Liver (tissue), 9 donors: ENCODE measurements around the gene IFI16. TPM values are rescaled to one million over a fixed set of nuclear protein-coding genes. Genes with fewer than 3 reads are reported as not detected.

Experiments used
- DNase-seq: peaks from one replicate; pipeline ENCODE4 v3.0.0-alpha.2; 2017; ENCODE audit warnings: low spot score
- H3K27ac ChIP-seq, 2 donors: one replicate each; pipeline ENCODE4 v1.7.0; 2013; ENCODE audit warnings: inconsistent platforms in 2 of 2, low read length in 2 of 2, control low read depth in 1 of 2, low read depth in 1 of 2, mild to moderate bottlenecking in 1 of 2
- H3K27me3 ChIP-seq, 4 donors: one replicate each; pipeline versions ENCODE4 v1.6.1 to v1.7.0; 2013; ENCODE audit warnings: low read length in 3 of 4, inconsistent platforms in 1 of 4, mild to moderate bottlenecking in 1 of 4, moderate library complexity in 1 of 4; ENCODE audit not compliant: control insufficient read depth in 4 of 4, insufficient read depth in 4 of 4
- H3K36me3 ChIP-seq, 4 donors: one replicate each; pipeline versions ENCODE4 v1.6.1 to v1.7.0; 2013; ENCODE audit warnings: low read length in 3 of 4, mild to moderate bottlenecking in 3 of 4, low read depth in 1 of 4, moderate library complexity in 1 of 4; ENCODE audit not compliant: control insufficient read depth in 4 of 4, insufficient read depth in 3 of 4
- H3K4me1 ChIP-seq, 4 donors: one replicate each; pipeline versions ENCODE4 v1.6.1 to v1.7.0; 2013; ENCODE audit warnings: low read length in 3 of 4, mild to moderate bottlenecking in 3 of 4, moderate library complexity in 1 of 4; ENCODE audit not compliant: control insufficient read depth in 4 of 4, insufficient read depth in 4 of 4
- H3K4me3 ChIP-seq, 3 donors: one replicate each; pipeline versions ENCODE4 v1.6.1 to v1.7.0; 2013; ENCODE audit warnings: low read length in 3 of 3, control low read depth in 1 of 3, low read depth in 1 of 3, mild to moderate bottlenecking in 1 of 3
- H3K9ac ChIP-seq, 2 donors: one replicate each; pipeline ENCODE4 v1.7.0; 2013; ENCODE audit warnings: low read length in 2 of 2, mild to moderate bottlenecking in 2 of 2, moderate library complexity in 2 of 2, control low read depth in 1 of 2, low read depth in 1 of 2
- H3K9me3 ChIP-seq, 4 donors: one replicate each; pipeline versions ENCODE4 v1.6.1 to v1.7.0; 2013; ENCODE audit warnings: low read length in 3 of 4; ENCODE audit not compliant: control insufficient read depth in 4 of 4
- ATF3 ChIP-seq: IDR thresholded peaks from 2 replicates; pipeline ENCODE4 v1.6.1; 2016; ENCODE audit warnings: antibody characterized with exemption
- CTCF ChIP-seq: fragments of 150-350 bp; IDR thresholded peaks from 2 replicates; pipeline ENCODE4 v1.5.1; 2017; ENCODE audit warnings: improper control_type of control experiment, low read depth, low read length; ENCODE audit not compliant: missing input control
- EGR1 ChIP-seq, 2 donors: IDR thresholded peaks; 2 replicates each; pipeline ENCODE4 v1.6.1; 2016 to 2018; ENCODE audit warnings: antibody characterized with exemption in 2 of 2, low read depth in 2 of 2
- FOXA1 ChIP-seq: IDR thresholded peaks from 2 replicates; pipeline ENCODE4 v1.6.1; 2016; ENCODE audit warnings: antibody characterized with exemption
- FOXA2 ChIP-seq: IDR thresholded peaks from 2 replicates; pipeline ENCODE4 v1.6.1; 2016; ENCODE audit warnings: antibody characterized with exemption
- GABPA ChIP-seq, 2 donors: IDR thresholded peaks in 1 of 2; conservative IDR thresholded peaks in 1 of 2; 2 replicates each; pipeline ENCODE4 v1.6.1; 2016; ENCODE audit warnings: antibody characterized with exemption in 2 of 2, mild to moderate bottlenecking in 1 of 2, moderate library complexity in 1 of 2
- HNF4A ChIP-seq, 2 donors: conservative IDR thresholded peaks; 2 replicates each; pipeline ENCODE4 v1.6.1; 2016; ENCODE audit warnings: antibody characterized with exemption in 2 of 2, mild to moderate bottlenecking in 2 of 2
- HNF4G ChIP-seq: IDR thresholded peaks from 2 replicates; pipeline ENCODE4 v1.6.1; 2016; ENCODE audit warnings: antibody characterized with exemption
- JUND ChIP-seq, 2 donors: IDR thresholded peaks; 2 replicates each; pipeline ENCODE4 v1.6.1; 2016; ENCODE audit warnings: antibody characterized with exemption in 2 of 2
- MAX ChIP-seq: IDR thresholded peaks from 2 replicates; pipeline ENCODE4 v1.6.1; 2016; ENCODE audit warnings: antibody characterized with exemption
- NR2F2 ChIP-seq: IDR thresholded peaks from 2 replicates; pipeline ENCODE4 v1.6.1; 2016; ENCODE audit warnings: antibody characterized with exemption
- RAD21 ChIP-seq, 2 donors: IDR thresholded peaks; 2 replicates each; pipeline ENCODE4 v1.6.1; 2016; ENCODE audit warnings: antibody characterized with exemption in 2 of 2, mild to moderate bottlenecking in 2 of 2
- REST ChIP-seq: IDR thresholded peaks from 2 replicates; pipeline ENCODE4 v1.6.1; 2016; ENCODE audit warnings: antibody characterized with exemption, mild to moderate bottlenecking
- RXRA ChIP-seq, 2 donors: IDR thresholded peaks; 2 replicates each; pipeline ENCODE4 v1.6.1; 2017 to 2018; ENCODE audit warnings: antibody characterized with exemption in 2 of 2, mild to moderate bottlenecking in 1 of 2
- SP1 ChIP-seq: IDR thresholded peaks from 2 replicates; pipeline ENCODE4 v1.6.1; 2018; ENCODE audit warnings: antibody characterized with exemption, mild to moderate bottlenecking
- TAF1 ChIP-seq: conservative IDR thresholded peaks from 2 replicates; pipeline ENCODE4 v1.6.1; 2016; ENCODE audit warnings: antibody characterized with exemption, mild to moderate bottlenecking
- YY1 ChIP-seq: IDR thresholded peaks from 2 replicates; pipeline ENCODE4 v1.6.1; 2016; ENCODE audit warnings: antibody characterized with exemption, mild to moderate bottlenecking
- ZBTB33 ChIP-seq: IDR thresholded peaks from 2 replicates; pipeline ENCODE4 v1.6.1; 2016; ENCODE audit warnings: antibody characterized with exemption
- WGBS: extraction: QIAGEN DNeasy Blood & Tissue Kit; methylation state at CpG from one replicate; pipeline ENCODE4 v1.1.7; 2013; 5-methylcytosine and 5-hydroxymethylcytosine counted together
- polyA plus RNA-seq, 2 donors: library from polyadenylated mRNA; stranded (reverse) in 1 of 2; unstranded in 1 of 2; fragments of 200-250 nt in 1 of 2; fragments of >200 nt in 1 of 2; fragmentation: Nextera tagmentation in 1 of 2; extraction: Ambion mirVana in 1 of 2; gene quantifications; one replicate each; pipeline versions ENCODE4 v1.2.1 to v1.2.3, GENCODE V29; 2013 to 2015
- total RNA-seq, 2 donors: library from RNA; depleted of rRNA; stranded (reverse); fragments of >200 nt; gene quantifications; one replicate each; pipeline ENCODE4 v1.2.3, GENCODE V29; 2014
- donor health status: healthy.
- donor health status: healthy.
- donor health status: healthy.
- donor health status: healthy.
- donor health status: healthy.

The IFI16 gene
- total and polyA plus RNA-seq, 4 donors = 7.9 to 10.3 (median 9.0) TPM

GRCh38 chr1:158969166-158969565 is 40.5 kb upstream of the IFI16 start:
- DNase-seq = no peak
- no peaks in the 10 kb centered on the region for H3K4me1 ChIP-seq
- no peak overlapping the region for H3K9ac ChIP-seq
- peaks cover 0 to 2% (median 0%) of the 10 kb centered on the region in 4 donors for H3K27me3 ChIP-seq
- WGBS = 75% methylated on average over 3 of the region's 3 CpGs
- TF ChIP-seq EGR1 (IDR thresholded peaks at IDR 0.05; ENCODE audit: low read depth in 2 of 2) = no peak
- no peak for TF ChIP-seq HNF4G
- no peak for TF ChIP-seq FOXA1
- TF ChIP-seq SP1 = no peak
- no peaks in the 10 kb centered on the region for H3K36me3 ChIP-seq
- no peak overlapping the region for H3K27ac ChIP-seq
- H3K9me3 ChIP-seq = no peaks in the 10 kb centered on the region
- H3K4me3 ChIP-seq = no peak overlapping the region

- H3K9ac ChIP-seq = no peak overlapping the region
- H3K27me3 ChIP-seq = peaks cover 0 to 2% (median 0%) of the 10 kb centered on the region in 4 donors
- H3K36me3 ChIP-seq = no peaks in the 10 kb centered on the region
- H3K27ac ChIP-seq = no peak overlapping the region
- H3K4me3 ChIP-seq = no peak overlapping the region
- DNase-seq = no peak
- WGBS = 80% methylated on average over 1 of the region's 1 CpG
- TF ChIP-seq ATF3 (no peak), RXRA (IDR thresholded peaks at IDR 0.05) (no peak), FOXA2 (no peak), HNF4G (no peak), EGR1 (IDR thresholded peaks at IDR 0.05; ENCODE audit: low read depth in 2 of 2) (no peak), SP1 (no peak), FOXA1 (no peak), ZBTB33 (no peak), REST (no peak), MAX (no peak), HNF4A (conservative IDR thresholded peaks at IDR 0.05) (no peak), YY1 (no peak), JUND (IDR thresholded peaks at IDR 0.05) (no peak), RAD21 (IDR thresholded peaks at IDR 0.05) (no peak), NR2F2 (no peak), TAF1 (no peak), CTCF (no peak), GABPA (IDR thresholded peaks at IDR 0.05 in 1 of 2, conservative IDR thresholded peaks at IDR 0.05 in 1 of 2) (no peak)
- H3K9me3 ChIP-seq = no peaks in the 10 kb centered on the region
- no peaks in the 10 kb centered on the region for H3K4me1 ChIP-seq
Observed at GRCh38 chr1:158969855-158970254, 39.9 kb upstream of the IFI16 start.
